ENCODE data around the gene CYFIP1.

CYFIP1 gene

GRCh38 chr15:22979238-22980188 lies 655 bp downstream of the CYFIP1 start:
- peak overlapping the region; percentile 64 for H3K27ac ChIP-seq
- TF ChIP-seq CTCF (IDR thresholded peaks at IDR 0.05) (0 out of 2 replicates have a peak, but pooled peaks have one; percentile 8), ZFX (IDR thresholded peaks at IDR 0.05; ENCODE audit: borderline replicate concordance) (no peak)

GRCh38 chr15:22978691-22979237 lies 1.4 kb downstream of the CYFIP1 start:
- TF ChIP-seq CTCF (IDR thresholded peaks at IDR 0.05) (peak; percentile 22; the same call in 1 of the 2 replicates), ZFX (IDR thresholded peaks at IDR 0.05; ENCODE audit: borderline replicate concordance) (no peak)
- H3K27ac ChIP-seq, result peak overlapping the region; percentile 64

- TF ChIP-seq CTCF (IDR thresholded peaks at IDR 0.05) (no peak), ZFX (IDR thresholded peaks at IDR 0.05; ENCODE audit: borderline replicate concordance) (no peak)
- no peak overlapping the region for H3K27ac ChIP-seq
These were observed 5.4 kb downstream of the CYFIP1 start for GRCh38 chr15:22974745-22975144.

GRCh38 chr15:22973987-22974386 lies 6.2 kb downstream of the CYFIP1 start:
- TF ChIP-seq ZFX (IDR thresholded peaks at IDR 0.05; ENCODE audit: borderline replicate concordance), result no peak
- no peak for TF ChIP-seq CTCF (IDR thresholded peaks at IDR 0.05)
- no peak overlapping the region for H3K27ac ChIP-seq

GRCh38 chr15:22973286-22973685 lies 6.9 kb downstream of the CYFIP1 start:
- TF ChIP-seq CTCF (IDR thresholded peaks at IDR 0.05), result no peak
- TF ChIP-seq ZFX (IDR thresholded peaks at IDR 0.05; ENCODE audit: borderline replicate concordance), result no peak
- H3K27ac ChIP-seq, result no peak overlapping the region

GRCh38 chr15:22969489-22969888 lies 10.7 kb downstream of the CYFIP1 start:
- no peak for TF ChIP-seq CTCF (IDR thresholded peaks at IDR 0.05)
- TF ChIP-seq ZFX (IDR thresholded peaks at IDR 0.05; ENCODE audit: borderline replicate concordance), result no peak
- no peak overlapping the region for H3K27ac ChIP-seq

GRCh38 chr15:22968366-22968765 lies 11.8 kb downstream of the CYFIP1 start:
- TF ChIP-seq ZFX (IDR thresholded peaks at IDR 0.05; ENCODE audit: borderline replicate concordance) (no peak), CTCF (IDR thresholded peaks at IDR 0.05) (no peak)
- no peak overlapping the region for H3K27ac ChIP-seq

Data from 22Rv1 (cell line).